SK-N-SH (cell line): ENCODE results near the gene NACA2.

ENCODE experiments used
- FOSL2 ChIP-seq: IDR thresholded peaks from 2 replicates; pipeline ENCODE4 v1.4.0; 2012; ENCODE audit warnings: low read depth, mild to moderate bottlenecking, moderate library complexity, borderline replicate concordance
- FOXM1 ChIP-seq: IDR thresholded peaks from 2 replicates; pipeline ENCODE4 v1.4.0; 2012; ENCODE audit warnings: low read depth, mild to moderate bottlenecking
- GATA2 ChIP-seq: sonication (generic); formaldehyde crosslinking; IDR thresholded peaks from 2 replicates; pipeline ENCODE4 v1.5.0; 2020; ENCODE audit warnings: mild to moderate bottlenecking, missing genetic modification reagents
- MXI1 ChIP-seq: IDR thresholded peaks from 2 replicates; pipeline ENCODE4 v1.6.1; 2012; ENCODE audit warnings: mild to moderate bottlenecking, low read depth, low read length, improper control_type of control experiment
- NFIC ChIP-seq: IDR thresholded peaks from 2 replicates; pipeline ENCODE4 v1.4.0; 2012; ENCODE audit warnings: borderline replicate concordance
- POLR2AphosphoS5 ChIP-seq: IDR thresholded peaks from 2 replicates; pipeline ENCODE4 v1.6.1; 2012; ENCODE audit warnings: low read depth, low read length
- RCOR1 ChIP-seq: fragments of 150-350 bp; IDR thresholded peaks from 2 replicates; pipeline ENCODE4 v1.6.1; 2017; ENCODE audit warnings: antibody characterized with exemption, low read length
- RXRA ChIP-seq: IDR thresholded peaks from 2 replicates; pipeline ENCODE4 v1.4.0; 2012; ENCODE audit warnings: low read depth, mild to moderate bottlenecking, borderline replicate concordance
- TCF12 ChIP-seq: IDR thresholded peaks from 2 replicates; pipeline ENCODE4 v1.4.0; 2012
- YY1 ChIP-seq: IDR thresholded peaks from 2 replicates; pipeline ENCODE4 v1.4.0; 2012; ENCODE audit warnings: low read depth, mild to moderate bottlenecking
- TF ChIP-seq, protein P1 (sequence below): fragments of 200-600 bp; sonication (generic); IDR thresholded peaks from 2 replicates; pipeline ENCODE4 v1.6.1; 2017; ENCODE audit warnings: antibody characterized with exemption, mild to moderate bottlenecking, moderate library complexity
- TF ChIP-seq, protein P2 (sequence below): IDR thresholded peaks from 2 replicates; pipeline ENCODE4 v1.4.0; 2012; ENCODE audit warnings: low read depth

DNA sequence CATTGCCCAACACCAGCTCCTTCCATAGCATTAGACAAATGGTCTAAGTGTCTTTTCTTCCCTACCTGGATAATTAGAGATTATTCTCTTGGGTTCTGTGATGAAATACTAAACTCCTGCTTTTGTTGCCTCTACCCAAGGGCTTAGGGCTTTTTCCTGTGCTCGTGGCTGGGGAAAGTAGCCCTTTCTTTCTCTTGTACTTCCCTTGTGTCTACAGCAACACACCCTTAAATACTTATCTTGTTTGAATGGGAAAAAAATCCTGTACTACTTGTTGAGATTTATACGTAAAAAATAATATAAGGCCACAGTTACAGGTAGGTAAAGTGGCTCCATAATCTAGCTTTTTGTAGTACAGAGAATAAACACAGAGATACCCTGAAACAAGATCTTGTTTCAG is 7.0 kb upstream of the NACA2 start:
- TF ChIP-seq, protein P1, sequence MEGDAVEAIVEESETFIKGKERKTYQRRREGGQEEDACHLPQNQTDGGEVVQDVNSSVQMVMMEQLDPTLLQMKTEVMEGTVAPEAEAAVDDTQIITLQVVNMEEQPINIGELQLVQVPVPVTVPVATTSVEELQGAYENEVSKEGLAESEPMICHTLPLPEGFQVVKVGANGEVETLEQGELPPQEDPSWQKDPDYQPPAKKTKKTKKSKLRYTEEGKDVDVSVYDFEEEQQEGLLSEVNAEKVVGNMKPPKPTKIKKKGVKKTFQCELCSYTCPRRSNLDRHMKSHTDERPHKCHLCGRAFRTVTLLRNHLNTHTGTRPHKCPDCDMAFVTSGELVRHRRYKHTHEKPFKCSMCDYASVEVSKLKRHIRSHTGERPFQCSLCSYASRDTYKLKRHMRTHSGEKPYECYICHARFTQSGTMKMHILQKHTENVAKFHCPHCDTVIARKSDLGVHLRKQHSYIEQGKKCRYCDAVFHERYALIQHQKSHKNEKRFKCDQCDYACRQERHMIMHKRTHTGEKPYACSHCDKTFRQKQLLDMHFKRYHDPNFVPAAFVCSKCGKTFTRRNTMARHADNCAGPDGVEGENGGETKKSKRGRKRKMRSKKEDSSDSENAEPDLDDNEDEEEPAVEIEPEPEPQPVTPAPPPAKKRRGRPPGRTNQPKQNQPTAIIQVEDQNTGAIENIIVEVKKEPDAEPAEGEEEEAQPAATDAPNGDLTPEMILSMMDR, result no peak
- TF ChIP-seq POLR2AphosphoS5 (no peak), GATA2 (no peak), YY1 (no peak), RCOR1 (no peak), FOSL2 (no peak), NFIC (no peak), MXI1 (no peak), RXRA (no peak), TCF12 (no peak), FOXM1 (no peak)
- TF ChIP-seq, protein P2, sequence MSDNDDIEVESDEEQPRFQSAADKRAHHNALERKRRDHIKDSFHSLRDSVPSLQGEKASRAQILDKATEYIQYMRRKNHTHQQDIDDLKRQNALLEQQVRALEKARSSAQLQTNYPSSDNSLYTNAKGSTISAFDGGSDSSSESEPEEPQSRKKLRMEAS, result no peak
